ENCODE data around the gene BTG1. TPM values are rescaled to one million over a fixed set of nuclear protein-coding genes. Genes with fewer than 3 reads are reported as not detected.
A peak's percentile ranks its signal among the peaks of the same experiment; 100 is the strongest.
"Not testable (repeated sequence)": the region's sequence is repeated elsewhere in the genome, so short reads cannot be mapped to it uniquely, and the experiment has no call there.

The BTG1 gene
- total and polyA plus RNA-seq, 5 experiments from 2014 or later = 537 to 889 (median 705) TPM

DNA sequence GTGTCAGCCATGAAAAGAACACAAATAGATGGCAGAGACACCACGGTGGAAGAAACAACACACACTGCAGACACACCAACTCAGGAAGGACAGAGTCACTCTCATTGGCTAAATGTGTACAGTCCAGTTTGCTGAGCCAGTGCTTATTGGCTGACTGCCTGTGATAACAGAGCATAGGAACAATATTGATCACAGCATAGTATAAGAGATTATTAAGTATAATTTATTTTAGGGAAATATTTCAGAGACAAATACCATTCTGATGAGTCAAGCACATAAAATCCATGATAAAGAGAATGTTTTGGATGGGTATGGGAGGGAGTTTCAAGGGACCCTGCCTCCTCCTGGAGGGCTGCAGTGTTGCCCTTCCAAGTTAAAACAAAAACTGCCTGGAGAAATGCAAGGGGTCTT, 50.9 kb downstream of the BTG1 start:
- H3K36me3 Mint-ChIP-seq = peaks cover 1 to 9% (median 6%) of the 10 kb centered on the region in 3 donors
- no peaks in the 10 kb centered on the region for H3K27me3 Mint-ChIP-seq
- POLR2A ChIA-PET = interaction anchor here (0.6 to 1.6 kb wide), 5 partner anchors 8 to 40 kb away, joined by 3 to 5 read pairs (median 4); no protein-coding TSS in a partner anchor
- DNase-seq (no peak), ATAC-seq (no peak)
- peaks cover 2 to 9% (median 5%) of the 10 kb centered on the region in 9 donors for H3K9me3 Mint-ChIP-seq
- peak overlapping the region in 1 of 10 donors; percentile 72 for H3K27ac Mint-ChIP-seq
- peaks cover 13 to 68% (median 60%) of the 10 kb centered on the region in 4 donors for H3K4me1 Mint-ChIP-seq
- peak overlapping the region in 4 of 10 donors; percentile 9 to 39 (median 10) for H3K4me3 Mint-ChIP-seq

DNA sequence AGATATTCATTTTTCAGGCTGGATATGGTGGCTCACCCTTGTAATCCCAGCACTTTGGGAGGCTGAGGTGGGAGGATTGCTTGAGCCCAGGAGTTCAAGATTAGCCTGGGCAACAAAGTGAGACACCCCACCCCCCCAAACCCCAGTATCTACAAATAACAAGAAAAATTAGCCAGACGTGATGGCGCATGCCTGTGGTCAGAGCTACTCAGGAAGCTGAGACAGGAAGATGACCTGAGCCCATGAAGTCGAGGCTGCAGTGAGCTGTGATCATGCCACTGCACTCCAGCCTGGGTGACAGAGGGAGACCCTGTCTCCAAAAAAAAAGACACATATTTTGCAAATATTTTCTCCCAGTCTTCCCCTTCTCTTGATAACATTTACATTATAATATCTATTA, 51.3 kb downstream of the BTG1 start:
- ATAC-seq, H3K36me3 Mint-ChIP-seq, DNase-seq, H3K27me3 Mint-ChIP-seq, H3K9me3 Mint-ChIP-seq: not testable (repeated sequence)
- POLR2A ChIA-PET = interaction anchor here (0.6 to 0.7 kb wide), 5 partner anchors 9 to 46 kb away, joined by 3 to 8 read pairs (median 4); no protein-coding TSS in a partner anchor
- Mint-ChIP-seq H3K27ac (peak overlapping the region in 1 of 10 donors; percentile 47), H3K4me3 (peak overlapping the region in 4 of 10 donors; percentile 9 to 56 (median 24)), H3K4me1 (peaks cover 11 to 69% (median 62%) of the 10 kb centered on the region in 4 donors)
